HG03108 (cell line): Measurements from ENCODE around the gene GALNT6.

Source experiments
- ATAC-seq: cut with Tn5 transposase; IDR thresholded peaks from one replicate; pipeline ENCODE4 v1.9.1; 2021; ENCODE audit warnings: moderate library complexity; ENCODE audit not compliant: unreplicated experiment

Gene GALNT6

GRCh38 chr12:51391283-51392123 lies at the start of gene GALNT6:
Gene GALNT6, minus strand, starts transcription at chr12:51391406. Its CDS starts 11,625 bp downstream, at chr12:51379781.
- ATAC-seq: peak; percentile 37

- no peak for ATAC-seq
Measured at GRCh38 chr12:51439330-51439729, 48.1 kb upstream of the GALNT6 start.

DNA sequence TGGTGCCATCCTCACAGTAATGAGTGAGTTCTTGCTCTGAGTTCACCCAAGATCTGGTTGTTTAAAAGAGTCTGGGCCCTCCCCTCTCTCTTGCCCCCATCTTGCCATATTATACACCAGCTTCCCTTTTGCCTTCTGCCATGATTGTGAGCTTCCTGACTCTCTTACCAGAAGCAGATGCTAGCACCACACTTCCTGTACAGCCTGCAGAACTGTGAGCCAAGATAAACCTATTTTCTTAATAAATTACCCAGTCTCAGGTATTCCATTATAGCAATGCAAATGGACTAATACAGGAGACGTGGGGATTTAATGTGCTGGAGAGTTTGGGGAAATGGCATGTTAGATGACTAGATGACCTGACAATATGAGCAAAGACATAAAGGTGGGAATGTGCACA lies 46.2 kb upstream of the GALNT6 start:
- no peak for ATAC-seq

- ATAC-seq: no peak
Measured at GRCh38 chr12:51434305-51434704, 43.1 kb upstream of the GALNT6 start.

GRCh38 chr12:51432921-51433320 lies 41.7 kb upstream of the GALNT6 start:
- no peak for ATAC-seq

DNA sequence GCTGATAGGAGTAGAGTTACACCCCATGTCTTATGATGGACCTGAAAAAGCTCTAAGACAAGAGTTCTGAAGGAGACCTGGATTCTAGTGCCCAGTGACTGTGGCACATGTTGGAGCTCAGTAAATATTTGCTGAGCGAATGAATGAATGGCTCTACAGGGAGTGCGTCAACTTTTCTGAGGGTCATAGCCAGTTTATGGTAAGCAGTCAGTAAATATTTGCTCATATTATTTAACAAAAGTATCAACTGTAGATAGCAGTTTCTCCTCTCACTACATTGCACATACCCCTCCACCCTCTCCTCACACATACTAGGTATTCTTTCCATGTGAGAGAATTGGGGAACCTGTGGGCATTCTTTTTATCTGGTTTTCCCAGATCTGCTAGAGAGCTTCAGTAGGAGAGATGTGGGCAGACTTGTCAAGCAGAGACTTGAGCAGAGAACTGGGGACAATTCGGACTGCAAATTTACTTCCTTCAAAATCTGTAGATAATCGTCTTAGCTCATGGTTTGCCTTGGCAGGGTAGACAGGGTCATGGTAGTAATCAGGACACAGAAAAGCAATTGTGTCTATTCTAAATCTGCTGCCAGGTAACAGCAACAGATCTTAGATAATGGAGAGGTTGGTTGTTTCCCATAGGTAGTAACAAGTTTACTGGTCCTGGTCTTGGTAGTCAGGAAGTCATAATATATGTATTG lies 39.1 kb upstream of the GALNT6 start:
- no peak for ATAC-seq

DNA sequence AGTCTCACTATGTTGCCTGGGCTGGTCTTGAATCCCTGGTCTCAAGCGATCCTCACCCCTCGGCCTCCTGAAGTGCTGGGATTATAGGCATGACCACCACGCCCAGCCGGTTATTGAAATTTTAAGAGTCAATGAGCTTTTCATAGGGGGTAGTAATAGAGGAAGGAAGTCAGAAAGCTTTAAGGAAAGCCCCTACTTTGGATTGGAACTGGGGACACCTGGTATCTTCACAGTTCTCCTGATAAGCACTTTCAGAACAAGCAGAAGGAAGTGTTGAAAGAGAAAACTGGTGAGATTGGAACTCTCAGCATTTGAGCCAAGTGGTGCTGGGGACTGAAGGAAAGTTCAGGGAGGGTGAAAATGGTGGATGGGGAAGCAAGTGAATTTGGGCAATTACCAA lies 38.5 kb upstream of the GALNT6 start:
- no peak for ATAC-seq

DNA sequence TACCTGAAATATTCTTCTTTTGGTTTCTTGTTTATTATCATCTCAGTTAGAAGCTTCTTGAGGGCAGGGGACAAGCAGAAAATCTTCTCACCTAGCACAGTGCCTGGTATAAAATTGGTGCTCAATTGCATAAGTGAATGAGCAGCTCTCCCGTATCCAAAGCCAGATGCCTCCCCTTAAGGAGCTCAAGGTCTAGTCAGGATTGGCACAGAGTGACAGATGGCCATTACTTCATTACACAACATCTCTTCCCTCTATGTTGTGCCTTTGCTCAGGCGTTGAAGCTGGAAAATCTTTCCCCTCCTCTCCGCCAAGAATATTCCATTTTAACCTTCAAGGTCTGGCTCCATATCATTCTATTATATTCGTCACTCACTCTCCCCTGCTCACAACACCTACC lies 37.0 kb upstream of the GALNT6 start:
- no peak for ATAC-seq

GRCh38 chr12:51424662-51425539 lies 33.7 kb upstream of the GALNT6 start, which contains the start of gene SLC4A8:
Gene SLC4A8, plus strand, starts transcription at chr12:51424831. Its CDS starts 157 bp downstream, at chr12:51424988.
- peak; percentile 86 for ATAC-seq

DNA sequence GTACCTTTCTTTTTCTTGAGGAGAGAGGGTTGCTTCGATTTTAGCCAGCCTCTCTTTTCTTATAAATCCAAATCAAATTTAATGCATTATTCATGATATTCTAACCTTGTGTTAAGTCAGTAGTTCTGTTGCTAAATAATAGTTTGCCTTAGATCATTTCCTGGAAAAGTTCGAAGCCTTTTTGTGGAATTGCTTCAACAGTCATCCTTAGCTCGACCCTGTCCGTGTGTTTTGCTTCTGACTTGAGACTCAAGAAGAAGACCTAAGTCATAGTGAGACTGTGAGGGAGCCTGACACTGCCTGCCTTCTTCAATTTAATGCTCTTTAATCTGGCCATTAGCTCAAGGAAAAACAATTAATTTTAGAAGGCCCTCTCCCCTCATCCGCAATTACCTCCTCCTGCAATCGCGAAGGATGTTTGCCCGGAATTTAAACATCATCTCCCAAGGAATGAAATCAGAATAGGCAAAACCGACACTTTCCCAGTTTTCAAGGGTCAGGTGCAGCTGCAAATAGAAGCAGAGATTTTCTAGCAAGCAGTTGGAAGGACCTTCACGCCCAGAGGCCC lies 33.0 kb upstream of the GALNT6 start:
- no peak for ATAC-seq

GRCh38 chr12:51421266-51421884 lies 30.2 kb upstream of the GALNT6 start:
- no peak for ATAC-seq

DNA sequence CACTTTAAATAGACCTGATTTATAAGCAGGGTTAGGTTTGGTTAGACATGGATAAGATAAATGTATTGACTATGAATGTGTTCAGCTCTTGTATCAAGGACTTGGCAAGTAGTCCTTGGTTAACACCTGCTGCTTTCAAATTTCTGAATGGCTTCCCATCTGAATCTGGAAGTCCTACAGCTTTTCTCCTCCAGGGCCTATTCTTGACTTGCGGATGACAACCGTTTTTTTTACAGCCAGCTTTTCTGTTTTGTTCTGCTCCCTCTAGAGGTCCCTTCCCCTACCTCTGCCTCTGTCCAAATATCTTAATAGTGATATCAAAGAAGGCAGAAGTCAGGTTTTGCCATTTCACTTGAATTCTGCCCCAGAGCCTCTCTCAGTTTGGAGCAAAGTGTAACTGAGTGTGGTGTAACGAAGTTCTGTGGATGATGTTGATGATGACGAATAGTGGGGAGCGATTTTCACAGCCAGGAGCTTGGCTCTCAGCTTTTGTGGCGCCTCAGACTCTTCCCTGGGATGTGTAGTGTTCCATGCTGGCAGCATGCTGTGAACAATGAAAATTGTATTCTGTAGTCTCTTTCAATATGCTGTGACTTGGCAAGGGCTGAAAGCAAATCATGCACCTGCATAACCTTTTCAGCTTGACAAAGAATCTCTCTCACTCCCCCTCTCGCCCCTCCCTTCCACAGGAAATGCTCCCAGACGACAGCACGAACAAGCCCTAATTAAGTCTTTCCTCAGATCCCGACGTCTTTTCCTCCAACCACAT lies 28.4 kb upstream of the GALNT6 start:
- no peak for ATAC-seq

DNA sequence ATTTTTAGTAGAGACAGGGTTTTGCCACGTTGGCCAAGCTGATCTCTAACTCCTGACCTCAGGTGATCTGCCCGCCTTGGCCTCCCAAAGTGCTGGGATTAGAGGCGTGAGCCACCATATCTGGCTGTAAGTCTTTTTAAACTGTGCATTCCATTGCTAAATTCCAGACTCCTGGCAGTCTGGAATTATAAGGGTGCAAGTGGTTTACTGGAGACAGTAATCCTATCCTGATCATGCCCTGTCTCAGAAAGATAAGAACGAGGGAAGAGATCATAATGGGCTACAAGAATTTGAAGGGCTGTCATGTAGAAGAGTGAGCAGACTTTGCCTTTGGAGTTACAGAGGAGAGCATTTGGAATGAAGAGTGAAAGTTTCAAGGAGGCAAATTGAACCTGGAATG lies 26.6 kb upstream of the GALNT6 start:
- ATAC-seq: no peak

DNA sequence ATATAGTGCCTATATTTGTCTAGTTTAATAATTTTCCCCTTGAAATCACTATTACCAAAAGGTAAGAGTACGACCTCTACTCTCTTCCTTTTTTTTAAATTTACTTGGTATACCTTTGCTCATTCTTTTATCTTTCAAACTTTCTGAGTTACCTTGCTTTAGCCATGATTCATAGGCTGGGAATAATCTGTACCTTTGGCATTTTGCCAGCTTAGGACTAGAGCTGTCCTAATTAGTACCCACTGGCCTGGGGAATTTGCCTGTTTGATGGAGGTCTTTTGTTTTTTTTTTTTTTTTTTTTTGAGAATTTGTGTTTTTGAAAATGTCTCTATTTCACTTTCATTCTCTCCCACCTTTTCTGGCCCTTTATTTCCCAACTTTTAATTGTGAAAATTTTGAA lies 24.7 kb upstream of the GALNT6 start:
- ATAC-seq: no peak

GRCh38 chr12:51413791-51414190 lies 22.6 kb upstream of the GALNT6 start:
- no peak for ATAC-seq

- ATAC-seq: no peak
Measured at GRCh38 chr12:51413149-51413548, 21.9 kb upstream of the GALNT6 start.

DNA sequence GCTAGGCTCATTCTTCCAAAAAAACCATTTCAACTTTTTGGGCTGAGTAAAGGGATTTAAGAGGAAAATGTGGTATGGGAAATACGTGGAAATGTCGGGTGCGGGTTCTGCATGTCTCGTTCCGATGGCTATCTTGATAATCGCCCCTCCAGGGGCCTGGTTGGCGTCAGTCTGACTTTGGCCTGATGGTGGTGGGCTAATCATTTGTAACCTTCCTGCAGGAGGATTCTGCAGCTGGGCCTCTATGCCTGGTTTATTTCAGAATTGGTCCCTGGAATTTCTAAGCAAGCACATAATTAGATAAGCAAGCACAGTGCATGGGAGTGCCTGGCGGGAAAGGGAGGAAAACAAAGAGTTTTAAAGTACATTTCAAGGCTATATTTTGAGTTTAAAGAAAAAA lies 18.6 kb upstream of the GALNT6 start:
- ATAC-seq: no peak

DNA sequence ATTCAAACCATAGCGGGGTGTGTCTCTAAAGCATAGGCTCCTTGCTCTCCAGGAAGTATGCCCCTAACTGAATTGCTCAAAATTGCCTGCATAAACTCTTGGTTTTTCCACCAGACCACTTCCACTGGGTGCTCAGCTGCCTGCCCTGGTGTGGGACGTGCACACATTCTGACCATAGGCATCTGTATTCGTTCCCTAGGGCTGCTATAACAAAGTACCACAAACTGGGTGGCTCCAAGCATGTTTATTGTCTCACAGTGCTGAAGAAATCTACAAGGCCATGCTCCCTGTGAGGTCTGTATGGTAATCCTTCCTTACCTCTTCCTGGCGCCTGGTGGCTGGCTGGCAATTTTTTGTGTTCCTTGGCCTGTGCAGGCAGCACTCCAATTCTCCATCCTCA lies 16.4 kb upstream of the GALNT6 start:
- no peak for ATAC-seq

DNA sequence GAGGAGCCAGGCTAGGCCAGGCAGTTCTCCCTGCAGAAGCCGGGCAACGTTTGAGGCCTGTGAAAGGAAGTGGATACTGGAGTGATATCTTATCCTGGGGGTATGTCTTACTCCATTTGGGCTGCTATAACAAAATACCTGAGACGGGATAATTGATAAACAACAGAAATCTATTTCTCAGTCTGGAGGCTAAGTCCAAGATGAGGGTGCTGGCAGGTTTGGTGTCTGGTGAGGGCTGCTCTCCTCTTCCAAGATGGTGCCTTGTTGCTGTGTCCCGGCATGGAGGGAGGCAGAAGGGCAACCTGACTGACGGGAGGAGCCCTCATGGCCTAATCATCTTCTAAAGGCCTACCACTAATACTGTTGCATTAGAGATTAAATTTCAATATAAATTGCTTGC lies 15.7 kb upstream of the GALNT6 start:
- ATAC-seq: no peak

GRCh38 chr12:51406290-51406689 lies 15.1 kb upstream of the GALNT6 start:
- no peak for ATAC-seq
